Caco-2 (cell line): Measurements from ENCODE around the gene PCDHB1. TPM values are rescaled to one million over a fixed set of nuclear protein-coding genes. Genes with fewer than 3 reads are reported as not detected.
A peak's percentile ranks its signal among the peaks of the same experiment; 100 is the strongest.

Experiments used
- Bru-seq: library from RNA; stranded (reverse); fragments of 400-500 nt; gene quantifications from one replicate; lab custom pipeline; 2021; lab: Mats Ljungman, UMichigan
- BruChase-seq, 2 experiments: library from RNA; stranded (reverse); fragments of 400-500 nt; gene quantifications; one replicate each; lab custom pipeline; 2021; lab: Mats Ljungman, UMichigan
- BruUV-seq: library from RNA; stranded (reverse); fragments of 400-500 nt; replicated peaks from 2 replicates; lab custom pipeline; 2021; lab: Mats Ljungman, UMichigan
- CTCF ChIA-PET: fragments of 300-600 bp; sonication (Branson Sonifier 250); formaldehyde crosslinking; loops from one replicate; lab custom pipeline; 2022; ENCODE audit warnings: antibody characterized with exemption; lab: Charles Lee
- POLR2A ChIA-PET: fragments of 300-600 bp; sonication (Branson Sonifier 250); formaldehyde crosslinking; loops from one replicate; lab custom pipeline; 2022; ENCODE audit warnings: antibody characterized with exemption; lab: Charles Lee
- DNase-seq, 2 experiments: peaks; one replicate each; pipeline versions ENCODE4 v3.0.0 to v3.0.0-alpha.2; 2020 to 2022
- H3K27me3 ChIP-seq: replicated peaks from 2 replicates; pipeline ENCODE4 v1.6.0; 2011; ENCODE audit warnings: low read length; ENCODE audit not compliant: control insufficient read depth, insufficient read depth
- H3K36me3 ChIP-seq: 2 replicates; pipeline ENCODE4 v1.5.1; 2011; ENCODE audit warnings: low read length; ENCODE audit not compliant: control insufficient read depth, insufficient read depth
- H3K4me1 ChIP-seq: fragments of 250-450 bp; sonication (Bioruptor Pico); 2 replicates; pipeline ENCODE4 v1.5.1; 2020; ENCODE audit warnings: mild to moderate bottlenecking
- H3K4me3 ChIP-seq: 2 replicates; pipeline ENCODE4 v1.5.1; 2011; ENCODE audit warnings: low read depth, mild to moderate bottlenecking, control low read depth, low read length
- H3K9me3 ChIP-seq: fragments of 250-450 bp; sonication (Bioruptor Pico); 2 replicates; pipeline ENCODE4 v1.5.1; 2020; ENCODE audit warnings: mild to moderate bottlenecking, moderate library complexity
- H3K27ac Mint-ChIP-seq: one replicate; pipeline ENCODE4 v1.8.0; 2022; ENCODE audit warnings: mixed read lengths; ENCODE audit not compliant: unreplicated experiment
- H3K27me3 Mint-ChIP-seq: one replicate; pipeline ENCODE4 v1.8.0; 2022; ENCODE audit warnings: mixed read lengths; ENCODE audit not compliant: insufficient read depth, unreplicated experiment
- H3K36me3 Mint-ChIP-seq: one replicate; pipeline ENCODE4 v1.8.0; 2022; ENCODE audit warnings: mild to moderate bottlenecking, mixed read lengths; ENCODE audit not compliant: insufficient read depth, unreplicated experiment
- H3K4me1 Mint-ChIP-seq: one replicate; pipeline ENCODE4 v1.8.0; 2022; ENCODE audit warnings: low read depth, mixed read lengths; ENCODE audit not compliant: unreplicated experiment
- H3K4me3 Mint-ChIP-seq: one replicate; pipeline ENCODE4 v1.8.0; 2022; ENCODE audit warnings: mild to moderate bottlenecking, moderate library complexity, mixed read lengths; ENCODE audit not compliant: unreplicated experiment
- H3K9me3 Mint-ChIP-seq: one replicate; pipeline ENCODE4 v1.8.0; 2022; ENCODE audit warnings: mixed read lengths; ENCODE audit not compliant: unreplicated experiment
- CTCF ChIP-seq, 2 experiments: fragments of 200-600 bp in 1 of 2; IDR thresholded peaks; 1 replicate in 1 of 2; 2 replicates in 1 of 2; pipeline versions ENCODE4 v1.5.1 to v1.8.0; 2011 to 2022; ENCODE audit warnings: antibody characterized with exemption in 1 of 2, control low read depth in 1 of 2, inconsistent platforms in 1 of 2, low read depth in 1 of 2, low read length in 1 of 2, mild to moderate bottlenecking in 1 of 2, moderate library complexity in 1 of 2; ENCODE audit not compliant: insufficient read depth in 1 of 2, severe bottlenecking in 1 of 2, unreplicated experiment in 1 of 2
- intact Hi-C: fragments of 100-400 bp; cut with micrococcal nuclease; formaldehyde crosslinking; loops from one replicate; pipeline ENCODE4 v1.10.0; 2022; ENCODE audit not compliant: unreplicated experiment
- long read RNA-seq: library from polyadenylated mRNA; stranded (forward); transcript quantifications from one replicate; pipeline ENCODE4 v2.0.0, GENCODE V29; 2022
- total RNA-seq: library from RNA; stranded (reverse); gene quantifications from 2 replicates; pipeline ENCODE4 v1.2.3, GENCODE V29; 2022

The PCDHB1 gene
- total RNA-seq (not detected in 2 replicates), Bru-seq, nascent RNA (not detected), BruChase-seq, experiment 1, labeled RNA remaining after a 2-hour chase (not detected), BruChase-seq, experiment 2, labeled RNA remaining after a 6-hour chase (not detected)
- long read RNA-seq, result 0 reads

- no peaks in the 10 kb centered on the region for H3K27me3 Mint-ChIP-seq
- Histone ChIP-seq H3K4me1 (no peaks in the 10 kb centered on the region), H3K9me3 (no peaks in the 10 kb centered on the region; the same call in 1 of the 2 replicates), H3K27me3 (no peaks in the 10 kb centered on the region), H3K4me3 (no peak within 1 kb of the TSS), H3K36me3 (no peaks in the 10 kb centered on the region)
- H3K36me3 Mint-ChIP-seq, result no peaks in the 10 kb centered on the region
- intact Hi-C loops, result no loop called here
- ChIA-PET POLR2A (no interaction called here), CTCF (no interaction called here)
- DNase-seq, result no peak
- no TSS peak for BruUV-seq
- H3K4me1 Mint-ChIP-seq, result no peaks in the 10 kb centered on the region
- H3K4me3 Mint-ChIP-seq, result no peak within 1 kb of the TSS
- H3K9me3 Mint-ChIP-seq, result no peaks in the 10 kb centered on the region
- TF ChIP-seq CTCF (IDR thresholded peaks at IDR 0.05; ENCODE audit: insufficient read depth in 1 of 2, low read depth in 1 of 2, low read length in 1 of 2, severe bottlenecking in 1 of 2, unreplicated experiment in 1 of 2), result no peak
- no peak within 1 kb of the TSS for H3K27ac Mint-ChIP-seq
These were observed at the start of gene PCDHB1 for GRCh38 chr5:141050622-141051520. Gene PCDHB1, plus strand, starts transcription at chr5:141051374. Its CDS starts 97 bp downstream, at chr5:141051471.

GRCh38 chr5:141001446-141001843 is 49.7 kb upstream of the PCDHB1 start:
- H3K4me3 ChIP-seq, result peak overlapping the region; percentile 12; the same call in 1 of the 2 replicates
- DNase-seq, result peak; percentile 7 to 40
- no peaks in the 10 kb centered on the region for H3K27me3 ChIP-seq
- H3K9me3 ChIP-seq, result no peaks in the 10 kb centered on the region
- H3K9me3 Mint-ChIP-seq, result peaks cover under 1% of the 10 kb centered on the region
- H3K4me1 ChIP-seq, result no peaks in the 10 kb centered on the region
- H3K36me3 ChIP-seq, result no peaks in the 10 kb centered on the region
- no TSS peak for BruUV-seq
- ChIA-PET POLR2A (interaction anchor here (0.6 kb wide), 1 partner anchor 823 kb away, joined by 4 read pairs; no protein-coding TSS in a partner anchor), CTCF (no interaction called here)
- peak overlapping the region; percentile 50 for H3K4me3 Mint-ChIP-seq
- intact Hi-C loops, result no loop called here
- no peaks in the 10 kb centered on the region for H3K27me3 Mint-ChIP-seq
- no peak overlapping the region for H3K27ac Mint-ChIP-seq
- no peaks in the 10 kb centered on the region for H3K36me3 Mint-ChIP-seq
- no peaks in the 10 kb centered on the region for H3K4me1 Mint-ChIP-seq
- TF ChIP-seq CTCF (IDR thresholded peaks at IDR 0.05; ENCODE audit: insufficient read depth in 1 of 2, low read depth in 1 of 2, low read length in 1 of 2, severe bottlenecking in 1 of 2, unreplicated experiment in 1 of 2), result no peak

- CTCF ChIA-PET, result no interaction called here
- H3K9me3 ChIP-seq, result no peaks in the 10 kb centered on the region
- no TSS peak for BruUV-seq
- no peak overlapping the region for H3K27ac Mint-ChIP-seq
- H3K36me3 ChIP-seq, result no peaks in the 10 kb centered on the region
- intact Hi-C loops, result no loop called here
- H3K27me3 Mint-ChIP-seq, result no peaks in the 10 kb centered on the region
- H3K36me3 Mint-ChIP-seq, result no peaks in the 10 kb centered on the region
- no peaks in the 10 kb centered on the region for H3K4me1 Mint-ChIP-seq
- no peaks in the 10 kb centered on the region for H3K4me1 ChIP-seq
- POLR2A ChIA-PET, result interaction anchor here (0.6 kb wide), 1 partner anchor 823 kb away, joined by 4 read pairs; no protein-coding TSS in a partner anchor
- peak overlapping the region; percentile 50 for H3K4me3 Mint-ChIP-seq
- DNase-seq, result no peak
- peak overlapping the region; percentile 12; the same call in 1 of the 2 replicates for H3K4me3 ChIP-seq
- H3K27me3 ChIP-seq, result no peaks in the 10 kb centered on the region
- peaks cover 6% of the 10 kb centered on the region for H3K9me3 Mint-ChIP-seq
- no peak for TF ChIP-seq CTCF (IDR thresholded peaks at IDR 0.05; ENCODE audit: insufficient read depth in 1 of 2, low read depth in 1 of 2, low read length in 1 of 2, severe bottlenecking in 1 of 2, unreplicated experiment in 1 of 2)
These were observed 49.1 kb upstream of the PCDHB1 start for GRCh38 chr5:141001844-141002604.
